HEK293 (cell line): ENCODE results near the gene UCN2.

Experiments used
- CTCF ChIP-seq: fragments of 450-650 bp; formaldehyde crosslinking; IDR thresholded peaks from 2 replicates; pipeline ENCODE4 v1.5.1; 2016; ENCODE audit warnings: missing biosample characterization, missing genetic modification characterization
- GLI4 ChIP-seq: fragments of 450-650 bp; formaldehyde crosslinking; IDR thresholded peaks from 2 replicates; pipeline ENCODE4 v1.5.1; 2016; ENCODE audit warnings: missing biosample characterization, missing genetic modification characterization
- REST ChIP-seq: fragments of 450-650 bp; formaldehyde crosslinking; IDR thresholded peaks from 2 replicates; pipeline ENCODE4 v1.5.1; 2016; ENCODE audit warnings: missing biosample characterization, missing genetic modification characterization
- YY1 ChIP-seq: fragments of 450-650 bp; formaldehyde crosslinking; IDR thresholded peaks from 2 replicates; pipeline ENCODE4 v1.5.1; 2018; ENCODE audit warnings: missing biosample characterization, missing genetic modification characterization
- ZNF10 ChIP-seq: fragments of 450-650 bp; formaldehyde crosslinking; IDR thresholded peaks from 2 replicates; pipeline ENCODE4 v1.5.1; 2017; ENCODE audit warnings: missing biosample characterization, missing genetic modification characterization
- ZNF26 ChIP-seq: fragments of 450-650 bp; formaldehyde crosslinking; IDR thresholded peaks from 2 replicates; pipeline ENCODE4 v1.5.1; 2016; ENCODE audit warnings: missing biosample characterization, missing genetic modification characterization
- ZNF792 ChIP-seq: fragments of 450-650 bp; formaldehyde crosslinking; IDR thresholded peaks from 2 replicates; pipeline ENCODE4 v1.5.1; 2016; ENCODE audit warnings: missing biosample characterization, missing genetic modification characterization

- no peak for TF ChIP-seq CTCF (tag by site-specific recombination)
- TF ChIP-seq GLI4 (tag by site-specific recombination) = no peak
- TF ChIP-seq ZNF10 = no peak
- TF ChIP-seq YY1 (tag by site-specific recombination) = no peak
- TF ChIP-seq REST (tag by site-specific recombination) = no peak
- TF ChIP-seq ZNF26 (tag by site-specific recombination) = no peak
- TF ChIP-seq ZNF792 (tag by site-specific recombination) = no peak
These were observed 43.9 kb upstream of the UCN2 start for GRCh38 chr3:48607519-48607918.
